RWPE2 (cell line): ENCODE measurements around the gene WNK1.
"Not testable (repeated sequence)": the region's sequence is repeated elsewhere in the genome, so short reads cannot be mapped to it uniquely, and the experiment has no call there.

ENCODE experiments used
- ATAC-seq: fragments of 200-7000 bp; cut with Tn5 transposase; 3 replicates; pipeline ENCODE4 v1.9.1; 2021; ENCODE audit warnings: low read depth
- DNase-seq: peaks from one replicate; pipeline ENCODE4 v3.0.0-alpha.2; 2020; ENCODE audit warnings: low spot score
- H3K27ac ChIP-seq: fragments of 450-650 bp; 2 replicates; pipeline ENCODE4 v1.5.1; 2017; ENCODE audit warnings: mild to moderate bottlenecking; ENCODE audit not compliant: poor library complexity, severe bottlenecking
- H3K27me3 ChIP-seq: fragments of 250-450 bp; sonication (Bioruptor Pico); 2 replicates; pipeline ENCODE4 v1.5.1; 2021; ENCODE audit warnings: mild to moderate bottlenecking, moderate library complexity; ENCODE audit not compliant: insufficient read depth, poor library complexity, severe bottlenecking
- H3K36me3 ChIP-seq: fragments of 250-450 bp; sonication (Bioruptor Pico); 2 replicates; pipeline ENCODE4 v1.5.1; 2020; ENCODE audit warnings: low read depth, mild to moderate bottlenecking, moderate library complexity
- H3K4me1 ChIP-seq: fragments of 250-450 bp; sonication (Bioruptor Pico); 2 replicates; pipeline ENCODE4 v1.5.1; 2021; ENCODE audit warnings: mild to moderate bottlenecking, moderate library complexity; ENCODE audit not compliant: insufficient read depth, poor library complexity, severe bottlenecking
- H3K4me3 ChIP-seq: fragments of 250-450 bp; sonication (Bioruptor Pico); 2 replicates; pipeline ENCODE4 v1.5.1; 2021; ENCODE audit warnings: mild to moderate bottlenecking, moderate library complexity; ENCODE audit not compliant: severe bottlenecking
- H3K9me3 ChIP-seq: fragments of 250-450 bp; sonication (Bioruptor Pico); 2 replicates; pipeline ENCODE4 v1.5.1; 2021; ENCODE audit warnings: mild to moderate bottlenecking, moderate library complexity; ENCODE audit not compliant: severe bottlenecking
- CTCF ChIP-seq: fragments of 450-650 bp; IDR thresholded peaks from one replicate; pipeline ENCODE4 v1.5.1; 2017; ENCODE audit warnings: mild to moderate bottlenecking, moderate library complexity; ENCODE audit not compliant: poor library complexity, severe bottlenecking

WNK1 gene

GRCh38 chr12:785706-786105 is 33.3 kb downstream of the WNK1 start:
- Histone ChIP-seq H3K9me3 (no peaks in the 10 kb centered on the region), H3K27me3 (no peaks in the 10 kb centered on the region), H3K36me3 (peaks cover 3% of the 10 kb centered on the region; the same call in 1 of the 2 replicates), H3K4me1 (peaks cover 22% of the 10 kb centered on the region), H3K27ac (no peak overlapping the region), H3K4me3 (no peak overlapping the region)
- ATAC-seq, result no peak
- TF ChIP-seq CTCF, result no peak
- DNase-seq, result no peak

GRCh38 chr12:788288-788687 is 35.9 kb downstream of the WNK1 start:
- ATAC-seq (no peak), DNase-seq (no peak)
- Histone ChIP-seq H3K36me3 (peaks cover 8% of the 10 kb centered on the region), H3K4me3 (no peak overlapping the region), H3K27me3 (no peaks in the 10 kb centered on the region), H3K27ac (no peak overlapping the region), H3K9me3 (no peaks in the 10 kb centered on the region), H3K4me1 (peaks cover 37% of the 10 kb centered on the region)
- no peak for TF ChIP-seq CTCF

- ATAC-seq, H3K9me3 ChIP-seq, H3K36me3 ChIP-seq, H3K27me3 ChIP-seq, DNase-seq, H3K4me3 ChIP-seq, H3K27ac ChIP-seq: not testable (repeated sequence)
- H3K4me1 ChIP-seq, result peaks cover 42% of the 10 kb centered on the region
Observed at GRCh38 chr12:788762-789161, 36.4 kb downstream of the WNK1 start.

- ATAC-seq, result no peak
- H3K27ac ChIP-seq, result no peak overlapping the region
- no peaks in the 10 kb centered on the region for H3K27me3 ChIP-seq
- no peak overlapping the region for H3K4me3 ChIP-seq
- DNase-seq, result no peak
- H3K9me3 ChIP-seq, result no peaks in the 10 kb centered on the region
- H3K36me3 ChIP-seq, result peaks cover 8% of the 10 kb centered on the region
- no peak for TF ChIP-seq CTCF
- peaks cover 46% of the 10 kb centered on the region for H3K4me1 ChIP-seq
Observed at GRCh38 chr12:789852-790563, 37.6 kb downstream of the WNK1 start.

GRCh38 chr12:790608-791007 is 38.2 kb downstream of the WNK1 start:
- H3K9me3 ChIP-seq, result no peaks in the 10 kb centered on the region
- ATAC-seq, result no peak
- no peak overlapping the region for H3K27ac ChIP-seq

More at GRCh38 chr12:790608-791007, 38.2 kb downstream of the WNK1 start:
- no peak overlapping the region for H3K4me3 ChIP-seq
- DNase-seq, result no peak
- TF ChIP-seq CTCF, result no peak
- H3K27me3 ChIP-seq, result no peaks in the 10 kb centered on the region
- peaks cover 49% of the 10 kb centered on the region for H3K4me1 ChIP-seq
- H3K36me3 ChIP-seq, result peaks cover 8% of the 10 kb centered on the region
